Cerebellar cortex (tissue), 1 donor: Measurements from ENCODE around the gene ZNF362.
"Not testable (repeated sequence)": the region's sequence is repeated elsewhere in the genome, so short reads cannot be mapped to it uniquely, and the experiment has no call there.

Source experiments
- DNase-seq: peaks from one replicate; pipeline ENCODE4 v3.0.0-alpha.2; 2015; ENCODE audit warnings: low spot score

Gene ZNF362

DNA sequence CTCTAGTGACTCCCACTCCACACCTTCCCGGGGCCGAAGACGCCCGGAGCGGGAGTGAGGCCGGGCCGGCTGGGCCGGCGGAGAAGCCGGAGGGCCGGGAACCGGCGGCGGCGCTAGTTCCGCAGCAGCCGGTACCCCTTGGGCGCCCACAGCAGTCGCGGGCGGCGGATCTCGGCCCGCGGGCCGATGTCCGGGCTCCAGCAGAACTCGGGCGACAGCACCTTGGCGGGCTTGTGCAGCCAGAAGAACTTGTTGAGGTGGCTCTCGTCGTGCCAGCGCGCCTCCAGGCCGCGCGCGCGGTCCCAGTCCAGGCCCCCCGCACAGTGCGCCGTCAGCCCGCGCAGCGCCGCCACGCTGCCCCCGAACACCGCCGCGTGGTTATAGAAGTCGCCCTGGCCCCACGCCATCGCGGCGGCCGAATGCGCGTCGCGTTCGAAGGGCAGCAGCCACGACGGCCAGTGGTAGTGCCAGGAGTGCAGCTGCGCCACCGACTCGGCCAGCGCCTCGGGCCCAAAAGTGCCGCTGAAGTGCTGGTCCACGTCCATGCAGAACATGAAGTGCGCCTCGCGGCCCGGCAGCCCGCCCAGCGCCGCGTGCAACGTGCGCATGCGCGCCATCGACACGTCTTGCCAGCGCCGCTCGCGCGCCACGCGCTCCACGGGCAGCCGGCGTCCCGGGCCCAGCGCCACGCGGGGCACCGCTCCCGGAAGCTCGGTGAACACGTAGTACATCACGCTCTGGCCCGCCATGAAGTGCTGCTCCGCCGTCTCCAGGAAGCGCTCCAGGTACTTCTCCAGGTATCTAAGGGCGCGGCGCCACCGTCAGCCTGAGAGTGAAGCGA, 50.6 kb downstream of the ZNF362 start:
- no peak for DNase-seq

DNA sequence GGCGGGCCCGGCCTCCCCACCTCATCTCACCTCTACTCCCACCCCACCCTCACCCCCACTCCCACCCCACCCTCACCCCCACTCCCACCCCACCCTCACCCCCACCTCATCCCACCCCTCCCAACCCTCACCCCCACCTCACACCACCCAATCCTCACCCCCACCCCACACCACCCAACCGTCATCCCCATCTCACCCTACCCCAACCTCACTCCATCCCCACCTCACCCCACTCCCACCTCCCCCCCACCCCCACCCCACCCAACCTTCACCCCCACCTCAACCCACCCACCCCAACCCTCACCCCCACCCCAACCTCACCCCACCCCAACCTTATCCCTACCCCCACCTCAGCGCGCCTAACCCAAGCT, 51.2 kb downstream of the ZNF362 start:
- DNase-seq = no peak

DNA sequence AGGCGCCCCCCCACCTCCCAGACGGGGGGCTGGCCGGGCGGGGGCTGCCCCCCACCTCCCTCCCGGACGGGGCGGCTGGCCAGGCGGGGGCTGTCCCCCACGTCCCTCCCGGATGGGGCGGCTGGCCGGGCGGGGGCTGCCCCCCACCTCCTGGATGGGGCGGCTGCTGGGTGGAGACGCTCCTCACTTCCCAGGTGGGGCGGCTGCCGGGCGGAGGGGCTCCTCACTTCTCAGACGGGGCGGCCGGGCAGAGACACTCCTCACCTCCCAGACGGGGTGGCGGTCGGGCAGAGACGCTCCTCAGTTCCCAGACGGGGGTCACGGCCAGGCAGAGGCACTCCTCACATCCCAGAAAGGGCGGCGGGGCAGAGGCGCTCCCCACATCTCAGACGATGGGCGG, 53.1 kb downstream of the ZNF362 start:
- not testable (repeated sequence) for DNase-seq

DNA sequence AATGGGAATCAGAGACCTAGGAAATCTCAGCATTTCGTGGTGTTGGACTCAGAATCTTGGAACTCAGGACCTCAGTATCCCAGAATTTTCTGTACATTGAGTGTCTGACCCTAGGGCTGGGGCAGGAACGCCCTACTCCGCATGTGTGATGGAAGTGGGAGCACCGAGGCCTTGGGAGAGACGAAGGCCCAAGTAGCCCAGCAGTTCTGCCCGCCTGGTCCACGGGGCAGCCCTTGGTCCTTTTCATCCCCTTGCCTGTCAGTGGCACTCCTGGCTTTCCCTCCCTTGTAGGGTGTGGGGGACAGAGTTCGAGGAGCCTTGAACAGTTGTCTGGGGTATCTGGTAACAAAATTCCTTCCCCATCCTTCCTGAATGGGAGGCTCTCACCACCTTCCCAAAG, 54.4 kb downstream of the ZNF362 start:
- DNase-seq = no peak

DNA sequence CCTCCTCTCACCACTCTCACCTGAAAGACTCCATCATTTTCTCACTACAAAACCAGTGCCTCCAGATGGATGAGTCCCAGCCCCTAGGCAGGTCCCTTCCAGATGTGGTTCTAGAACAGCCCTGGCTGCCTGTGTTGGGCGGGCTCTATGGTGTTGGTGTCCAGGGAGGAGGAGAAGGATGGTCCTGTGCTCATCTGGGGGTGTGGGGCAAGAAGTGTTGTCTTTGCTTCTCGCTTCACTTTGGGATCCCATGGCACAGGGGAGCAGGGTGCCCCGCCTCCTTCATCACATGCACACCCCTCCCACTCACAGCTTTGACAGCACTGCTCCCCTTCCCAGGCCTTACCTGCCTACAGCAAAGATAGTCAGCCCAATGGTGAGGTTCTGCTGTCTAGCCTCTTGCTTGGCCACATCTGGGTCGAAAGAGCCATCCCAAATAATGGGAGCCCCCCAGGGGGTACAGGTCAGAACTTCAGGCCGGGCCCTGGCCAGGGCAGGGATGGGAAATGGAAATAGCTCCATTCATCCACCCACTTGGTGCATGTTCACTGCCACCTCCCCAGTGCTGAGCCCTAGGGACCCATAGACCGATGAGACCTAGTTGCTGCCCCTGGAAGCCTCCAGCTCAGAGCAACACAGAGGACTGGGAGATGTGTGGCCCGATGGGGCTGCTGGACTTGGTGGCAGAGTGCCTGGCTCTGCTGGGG, 55.6 kb downstream of the ZNF362 start:
- no peak for DNase-seq

DNA sequence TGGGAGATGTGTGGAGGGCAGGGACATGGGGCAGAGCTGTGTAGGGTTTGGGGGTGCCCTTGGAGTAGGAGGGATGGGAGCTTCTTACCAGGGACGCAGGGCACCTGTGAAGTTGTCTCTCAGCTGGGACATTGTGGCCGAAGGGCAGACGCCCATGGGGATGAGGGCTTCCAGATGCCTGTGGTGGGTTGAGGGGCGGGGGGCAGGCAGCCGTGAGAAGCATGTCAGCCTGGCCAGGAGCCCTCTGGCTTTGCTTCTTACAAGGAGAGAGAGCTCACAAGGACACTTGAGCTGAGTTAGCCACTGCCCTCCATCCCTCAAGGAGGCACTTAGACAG, 56.1 kb downstream of the ZNF362 start:
- no peak for DNase-seq

DNA sequence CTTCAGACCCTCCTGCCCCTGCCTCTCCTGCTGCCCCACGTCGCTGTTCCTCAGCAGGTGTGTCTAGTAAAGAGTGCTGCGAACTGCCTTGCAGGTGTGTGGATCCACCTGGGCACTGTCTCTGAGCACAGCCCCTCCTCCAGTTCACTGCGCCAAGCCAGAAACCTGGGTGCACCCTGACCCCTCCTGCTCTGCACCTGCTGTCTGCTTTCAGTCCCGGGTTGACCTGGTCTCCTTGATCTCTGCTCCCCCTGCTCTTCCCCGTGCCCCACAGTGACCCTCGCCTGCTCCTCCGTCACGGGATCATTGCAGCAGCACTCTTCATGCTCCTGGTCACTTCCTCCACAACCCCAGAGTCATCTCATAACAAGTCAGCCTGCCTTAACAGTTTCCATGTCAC, 58.1 kb downstream of the ZNF362 start:
- DNase-seq = no peak

DNA sequence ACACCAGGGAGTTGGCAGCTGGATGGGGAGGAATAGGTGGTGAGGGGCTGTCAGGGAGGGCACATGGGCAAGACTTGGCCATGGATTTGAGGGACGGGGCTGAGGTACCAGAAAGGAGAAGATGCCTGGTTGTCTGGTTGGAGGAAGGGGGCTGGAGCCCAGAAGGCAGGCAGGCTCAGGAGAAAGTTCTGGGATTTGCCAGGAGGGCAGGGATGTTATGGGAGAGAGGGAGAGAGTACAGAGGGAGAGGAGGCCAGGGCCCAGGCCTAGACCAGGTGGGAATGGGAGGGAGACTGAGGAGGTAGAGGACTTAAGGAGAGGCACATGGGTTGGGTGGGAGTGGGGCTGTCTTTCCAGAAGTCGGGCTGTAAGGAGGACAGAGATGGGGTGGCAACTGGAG, 60.3 kb downstream of the ZNF362 start:
- no peak for DNase-seq

DNA sequence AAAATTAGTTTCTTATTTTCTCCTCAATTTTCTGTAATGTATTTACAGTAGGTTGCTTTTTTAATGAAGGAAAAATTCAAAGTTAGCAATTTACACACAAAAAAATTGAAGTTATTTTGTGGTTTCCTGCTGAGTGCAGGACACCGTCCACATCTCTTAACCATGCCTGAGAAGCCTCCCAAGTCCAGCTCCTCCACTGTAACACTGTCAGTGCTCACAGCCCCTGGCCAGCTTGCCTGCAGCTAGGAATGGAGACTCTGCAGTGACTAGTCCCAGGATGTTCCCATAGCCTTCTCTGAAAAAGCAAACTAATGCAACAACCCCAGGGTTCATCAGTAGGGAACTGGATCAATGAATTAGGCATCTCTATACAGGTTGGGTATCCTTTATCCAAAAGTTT, 61.1 kb downstream of the ZNF362 start:
- no peak for DNase-seq

DNA sequence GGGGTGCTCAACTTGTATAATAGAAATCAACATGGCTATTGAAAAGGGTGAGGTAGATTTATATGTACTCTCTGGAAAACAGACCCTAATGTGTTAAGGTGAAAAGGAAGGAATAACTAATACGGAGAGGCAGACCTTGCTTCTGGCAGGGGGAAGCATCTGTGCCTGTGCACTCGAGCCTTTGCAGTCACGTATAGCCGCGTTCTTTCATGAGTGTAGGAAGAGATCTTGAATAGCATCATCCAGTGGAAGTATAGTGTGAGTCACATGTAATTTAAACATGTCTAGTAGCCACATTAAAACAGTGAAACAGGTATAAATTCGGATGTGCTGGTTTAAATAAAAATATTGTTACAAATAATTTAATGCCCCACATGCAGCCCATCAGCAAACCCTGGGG, 61.7 kb downstream of the ZNF362 start:
- no peak for DNase-seq

DNA sequence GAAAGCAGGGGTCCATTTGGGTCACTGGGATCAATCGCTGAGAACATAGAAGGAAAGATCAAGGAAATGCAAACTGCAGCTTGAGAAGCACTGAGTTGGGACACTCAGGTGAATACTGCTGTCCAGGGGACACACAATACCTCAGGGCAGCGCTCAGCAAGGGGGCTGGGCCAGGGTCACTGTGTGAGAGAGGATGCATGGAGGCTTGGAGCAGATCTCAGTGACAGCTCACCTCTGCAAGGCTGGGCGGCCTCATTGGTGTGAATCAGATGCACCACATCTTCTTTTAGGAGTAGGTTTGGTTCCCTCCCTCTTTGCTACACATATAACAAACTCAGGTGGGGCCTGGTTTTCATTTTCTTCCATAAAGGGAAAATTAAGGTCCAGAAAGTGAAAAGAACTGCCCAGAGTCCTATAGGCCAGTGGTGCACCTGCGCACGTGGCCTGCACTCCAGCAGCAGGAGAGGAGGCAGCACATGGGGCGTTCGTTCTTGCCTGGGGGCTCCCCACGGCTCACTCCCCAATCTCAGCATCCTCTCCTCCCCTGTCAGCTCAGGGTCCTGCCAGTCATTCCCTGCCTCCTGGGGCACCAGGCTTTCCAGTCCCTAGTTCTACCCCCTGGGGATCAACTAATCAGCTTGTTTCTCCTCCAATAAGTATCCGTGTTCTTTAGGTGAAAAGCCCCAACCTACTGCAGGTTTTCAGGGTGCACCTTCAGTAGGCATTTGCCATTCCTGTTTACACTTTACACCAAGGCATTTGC, 63.1 kb downstream of the ZNF362 start:
- no peak for DNase-seq

DNA sequence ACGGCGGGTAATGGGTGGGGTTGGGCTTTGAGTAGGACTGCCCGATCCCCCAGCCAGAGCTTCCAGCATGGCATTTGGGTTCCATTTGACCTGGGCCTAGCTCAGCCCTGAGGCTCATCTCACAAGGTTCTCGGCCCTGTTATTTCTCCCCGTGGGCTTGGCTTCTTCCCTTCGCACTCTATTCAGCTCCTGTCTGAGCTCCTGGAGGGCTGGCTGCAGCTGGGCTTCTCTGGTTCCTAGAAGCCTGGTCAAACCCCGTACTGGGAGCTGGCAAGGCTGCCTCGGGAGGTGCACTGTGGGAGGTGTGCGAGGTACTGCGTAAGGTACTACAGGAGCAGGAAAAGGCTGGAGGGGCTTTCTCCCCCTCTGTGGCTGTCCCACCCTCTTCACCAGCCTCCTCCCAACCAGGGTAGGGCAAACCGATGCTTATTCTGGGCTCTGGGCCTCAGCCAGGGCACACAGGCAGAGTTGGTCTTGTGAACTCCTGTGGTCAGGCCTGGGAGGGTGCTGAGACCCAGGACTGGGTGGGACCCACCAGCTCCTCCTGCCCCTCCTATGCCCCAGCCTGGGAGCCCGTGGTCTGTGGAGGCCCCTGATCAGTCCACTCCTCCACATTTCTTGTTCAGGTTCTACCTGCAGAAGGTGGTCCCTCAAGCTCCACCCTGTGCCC, 63.8 kb downstream of the ZNF362 start:
- no peak for DNase-seq

DNA sequence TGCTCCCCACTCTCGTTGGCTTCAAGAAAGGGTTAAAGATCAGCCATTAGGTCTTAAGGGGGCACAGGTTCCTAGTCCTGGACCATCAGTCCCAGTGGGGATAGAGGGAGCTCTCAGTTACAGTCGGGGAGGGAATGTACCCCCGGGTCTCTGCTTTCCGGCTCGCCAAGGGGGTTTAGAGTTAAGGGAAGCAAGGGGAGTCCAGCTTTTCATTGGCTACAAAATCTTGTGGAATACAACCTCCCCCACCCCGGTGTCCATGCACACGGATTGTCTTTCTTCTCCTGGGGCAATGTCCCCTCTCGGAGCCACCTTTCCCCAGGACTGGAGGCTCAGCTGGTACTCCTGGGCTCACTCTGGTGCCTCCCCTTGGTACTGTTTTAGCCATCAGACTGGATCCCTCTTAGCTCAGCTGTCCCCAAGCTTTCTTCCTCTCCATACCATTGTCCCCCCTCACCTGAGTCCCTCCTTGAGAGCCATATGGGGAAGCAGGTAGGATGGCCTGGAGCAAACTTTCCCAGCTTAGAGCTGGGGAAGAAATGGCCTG, 64.4 kb downstream of the ZNF362 start, which contains the start of gene A3GALT2:
A3GALT2 (minus strand) TSS at position 480 of the 547 bp plus-strand sequence; CDS start at position 480, 0 bp downstream.
- DNase-seq = no peak

DNA sequence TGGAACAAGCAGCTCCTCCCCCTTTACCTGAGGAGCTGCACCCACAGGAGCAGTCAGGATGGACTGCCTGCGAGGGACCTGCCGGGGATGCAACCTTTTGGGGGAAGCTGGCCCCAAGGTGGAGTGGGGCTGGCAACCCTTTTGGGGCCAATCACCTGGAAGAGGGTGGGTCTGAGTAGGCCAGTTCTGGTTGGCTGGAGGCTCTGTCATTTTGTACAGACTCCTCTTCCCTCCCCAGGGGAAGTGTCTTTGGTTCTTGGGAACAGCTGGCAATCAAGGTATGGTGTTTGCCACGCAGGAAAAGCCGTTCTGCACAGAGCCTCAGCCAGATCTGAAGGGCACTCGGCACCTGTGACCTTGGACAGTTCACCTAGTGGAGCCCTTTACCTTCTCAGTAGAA, 64.9 kb downstream of the ZNF362 start:
- DNase-seq = no peak

DNA sequence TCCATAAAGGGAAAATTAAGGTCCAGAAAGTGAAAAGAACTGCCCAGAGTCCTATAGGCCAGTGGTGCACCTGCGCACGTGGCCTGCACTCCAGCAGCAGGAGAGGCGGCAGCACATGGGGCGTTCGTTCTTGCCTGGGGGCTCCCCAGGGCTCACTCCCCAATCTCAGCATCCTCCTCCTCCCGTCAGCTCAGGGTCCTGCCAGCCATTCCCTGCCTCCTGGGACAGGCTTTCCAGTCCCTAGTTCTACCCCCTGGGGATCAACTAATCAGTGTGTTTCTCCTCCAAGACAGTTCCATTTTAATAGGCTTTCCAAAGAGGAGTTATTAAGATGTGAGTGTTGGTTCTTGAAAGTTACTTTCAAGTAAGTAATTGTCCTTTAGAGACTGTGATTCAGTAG, 65.8 kb downstream of the ZNF362 start:
- no peak for DNase-seq

DNA sequence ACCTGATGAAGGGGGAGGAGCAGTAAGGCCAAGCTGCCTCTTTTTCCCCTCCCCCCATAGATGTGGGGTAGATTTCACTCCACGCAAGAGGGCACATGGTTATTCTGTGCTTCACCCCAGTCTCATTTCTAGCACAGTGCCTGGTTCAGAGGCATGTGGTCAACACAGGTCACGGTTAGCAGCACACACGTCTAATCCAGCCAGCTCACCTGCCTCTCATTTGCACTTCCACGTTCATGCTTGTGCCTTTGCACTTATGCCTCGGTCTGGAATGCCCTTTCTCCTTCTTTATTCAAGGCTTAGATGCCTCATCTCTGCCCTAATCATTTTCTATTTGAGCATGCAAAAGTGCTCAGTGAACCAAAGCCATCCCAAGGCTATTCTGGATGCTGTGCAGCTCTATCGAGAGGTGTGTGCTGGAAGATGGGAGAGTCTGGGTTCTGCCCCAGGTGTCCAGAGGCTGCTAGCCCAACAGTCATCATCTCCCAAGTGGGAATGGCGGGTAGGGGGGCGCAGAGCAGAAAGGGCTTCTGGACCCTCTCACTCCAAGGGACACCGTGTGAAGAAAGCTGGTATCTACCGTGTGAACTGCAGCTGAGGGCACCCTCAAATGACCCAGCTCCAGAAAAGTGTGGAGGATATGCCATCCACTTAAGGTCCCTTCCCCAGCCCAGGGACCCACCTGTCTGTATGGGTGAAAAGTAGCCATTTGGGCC, 66.7 kb downstream of the ZNF362 start:
- DNase-seq = no peak

DNA sequence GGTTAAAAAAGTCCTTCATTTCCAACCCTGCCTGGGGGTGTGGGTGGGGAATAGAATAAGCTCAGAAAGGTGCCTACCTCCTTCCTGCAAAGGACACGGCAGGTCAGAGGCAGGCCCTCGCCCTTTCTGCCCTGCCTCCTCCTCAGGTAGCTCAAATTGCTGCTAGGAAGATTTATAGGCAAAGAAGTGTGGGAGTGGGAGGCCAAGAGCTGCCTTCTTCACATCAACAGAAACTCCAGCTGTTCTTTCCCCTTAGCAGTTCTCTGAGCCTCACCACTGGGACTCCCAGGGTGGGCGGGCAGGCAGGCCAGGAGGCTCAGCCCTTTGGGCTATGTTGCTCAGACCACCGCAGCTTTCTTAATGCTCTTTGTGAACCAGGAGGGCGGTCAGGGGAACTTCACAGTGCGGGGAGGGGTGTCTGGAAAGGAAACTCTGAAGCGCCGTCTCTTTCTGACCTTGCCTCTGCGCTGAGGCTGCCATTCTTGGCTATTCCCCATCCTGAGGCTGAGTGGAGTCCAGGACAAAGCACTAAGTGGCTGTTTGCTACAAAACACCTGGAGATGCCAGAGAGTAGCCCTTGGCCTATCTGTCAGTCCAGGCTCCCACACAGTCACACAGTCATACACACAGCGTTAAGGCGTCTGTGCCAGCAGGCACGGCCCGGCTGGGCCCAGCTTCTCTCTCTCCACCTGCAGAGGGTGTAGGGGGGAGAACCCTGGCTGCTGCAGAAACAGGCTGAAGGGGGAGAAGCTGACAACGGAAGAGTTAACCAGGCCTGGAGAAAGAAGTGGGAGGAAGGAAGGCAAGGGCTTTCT, 67.6 kb downstream of the ZNF362 start:
- no peak for DNase-seq

DNA sequence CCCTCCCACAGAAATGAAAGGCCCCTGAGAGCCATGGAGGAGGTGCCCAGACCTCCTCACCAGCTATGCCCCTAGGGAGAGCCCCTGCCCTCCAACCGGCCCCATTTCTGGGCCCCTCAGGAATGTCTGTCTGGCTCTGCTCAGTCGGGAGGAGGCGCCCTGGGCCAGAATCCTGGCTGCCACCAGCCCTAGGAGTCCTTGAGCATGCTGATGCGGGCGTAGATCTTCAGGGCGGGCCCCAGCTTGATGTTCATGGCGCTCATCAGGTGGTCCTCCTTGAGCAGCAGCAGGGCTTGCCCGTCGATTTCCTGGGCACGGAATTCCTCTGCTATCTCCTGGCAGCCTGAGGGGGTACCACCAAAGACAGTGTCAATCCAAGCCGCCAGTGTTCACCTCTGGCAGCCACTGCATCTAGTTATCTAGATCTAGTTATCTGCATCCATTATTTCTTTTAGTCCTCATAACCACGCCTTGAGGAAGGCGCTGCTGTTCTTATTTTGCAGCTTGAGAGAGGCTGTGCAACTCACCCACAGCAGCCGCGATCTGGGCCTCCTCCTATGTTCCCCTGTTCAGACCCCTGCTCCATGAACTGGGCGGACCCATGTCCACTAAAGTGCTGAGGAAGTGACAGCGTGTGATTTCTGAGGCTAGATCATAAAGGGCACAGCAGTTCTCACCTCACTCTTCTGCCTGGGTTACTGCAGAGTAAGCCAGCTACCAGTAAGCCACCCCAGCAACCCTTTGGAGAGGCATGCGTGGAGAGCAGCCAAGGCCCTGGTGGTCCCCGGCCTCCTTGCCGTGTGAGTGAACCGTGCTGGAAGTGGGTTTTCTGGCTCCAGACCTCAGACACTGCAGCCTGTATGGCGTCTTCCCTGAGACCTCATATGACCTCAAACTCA, 68.6 kb downstream of the ZNF362 start:
- no peak for DNase-seq

DNA sequence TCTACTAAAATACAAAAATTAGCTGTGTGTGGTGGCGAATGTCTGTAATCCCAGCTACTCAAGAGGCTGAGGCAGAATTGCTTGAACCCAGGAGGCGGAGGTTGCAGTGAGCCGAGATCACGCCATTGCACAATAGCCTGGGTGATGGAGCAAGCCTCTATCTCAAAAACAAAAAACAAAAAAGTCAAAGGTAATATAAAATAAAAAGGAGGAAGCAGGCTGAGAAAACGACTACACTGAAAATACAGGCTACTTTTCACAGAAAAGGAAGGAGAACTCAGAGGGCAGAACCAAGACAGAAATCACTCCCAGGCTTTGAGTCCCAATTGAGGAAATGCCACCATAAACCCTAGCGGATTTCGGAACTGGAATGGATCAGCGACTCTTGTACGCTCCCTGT, 70.5 kb downstream of the ZNF362 start:
- DNase-seq = no peak
